ENCODE data around the gene WDR59. TPM values are rescaled to one million over a fixed set of nuclear protein-coding genes. Genes with fewer than 3 reads are reported as not detected.

WDR59 gene
- total and polyA plus RNA-seq, 2 experiments from 2014 or later = 38.7 to 54.5 TPM

DNA sequence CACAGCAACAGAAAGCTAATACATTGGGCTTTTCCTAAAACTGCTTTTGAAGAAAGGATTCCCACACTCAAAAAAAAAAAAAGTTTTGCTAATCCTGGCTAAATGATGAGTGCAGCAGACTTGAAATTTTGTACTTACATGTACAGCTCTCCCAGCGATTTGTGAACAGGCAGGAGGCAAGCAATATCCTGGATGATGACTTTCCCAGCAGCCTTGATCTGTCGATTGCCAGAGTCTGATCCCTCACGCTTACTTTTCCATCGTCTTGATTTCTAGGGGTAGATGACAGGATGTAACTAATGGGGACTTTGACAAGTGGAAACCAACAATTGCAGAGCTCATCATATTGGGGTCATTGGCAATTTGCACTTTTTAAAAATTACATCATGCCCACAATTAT is 91.4 kb downstream of the WDR59 start:
- Histone ChIP-seq H3K9me2 (ENCODE audit: insufficient read depth) (no peaks in the 10 kb centered on the region), H3K79me2 (replicated peaks; ENCODE audit: insufficient read depth) (no peaks in the 10 kb centered on the region), H3K27ac (ENCODE audit: low read depth) (0 out of 2 replicates have a peak overlapping the region, but pooled peaks have one; percentile 6), H3K36me3 (ENCODE audit: insufficient read depth) (peaks cover 9% of the 10 kb centered on the region; the same call in 1 of the 2 replicates), H3K27me3 (ENCODE audit: insufficient read depth) (no peaks in the 10 kb centered on the region), H2AFZ (no peak overlapping the region), H3K4me3 (no peak overlapping the region), H3K4me2 (no peak overlapping the region), H4K20me1 (replicated peaks; ENCODE audit: insufficient read depth) (0 out of 2 replicates have a peak, but pooled peaks cover 3% of the 10 kb centered on the region), H3F3A (replicated peaks; ENCODE audit: low read depth) (no peaks in the 10 kb centered on the region), H3K4me1 (ENCODE audit: insufficient read depth) (peaks cover 1% of the 10 kb centered on the region; the same call in 1 of the 2 replicates)
- Mint-ChIP-seq H3K27me3 (ENCODE audit: insufficient read depth, low read depth, poor library complexity) (peaks cover 4% of the 10 kb centered on the region), H3K36me3 (ENCODE audit: low read depth) (peaks cover 42% of the 10 kb centered on the region), H3K4me3 (no peak overlapping the region), H3K4me1 (peaks cover 8% of the 10 kb centered on the region; the same call in 2 of the 3 replicates), H3K27ac (no peak overlapping the region), H3K9me3 (no peaks in the 10 kb centered on the region)
- DNase-seq (ENCODE audit: low spot score) (no peak), ATAC-seq (no peak)
- no peak for TF ChIP-seq ZNF331 (CRISPR knock-in tag; IDR thresholded peaks at IDR 0.05; ENCODE audit: low read depth)
- TF ChIP-seq ZNF462 (CRISPR knock-in tag; IDR thresholded peaks at IDR 0.05) = no peak
- no peak for TF ChIP-seq EZH2phosphoT487 (IDR thresholded peaks at IDR 0.05; ENCODE audit: unreplicated experiment)

GRCh38 chr16:74892574-74893461 is 92.1 kb downstream of the WDR59 start:
- DNase-seq (ENCODE audit: low spot score) = no peak
- H3F3A ChIP-seq (replicated peaks; ENCODE audit: low read depth) = no peaks in the 10 kb centered on the region
- Mint-ChIP-seq H3K4me1 (peaks cover 6% of the 10 kb centered on the region; the same call in 2 of the 3 replicates), H3K27ac (no peak overlapping the region), H3K27me3 (ENCODE audit: insufficient read depth, low read depth, poor library complexity) (peaks cover 5% of the 10 kb centered on the region), H3K9me3 (no peaks in the 10 kb centered on the region), H3K4me3 (no peak overlapping the region), H3K36me3 (ENCODE audit: low read depth) (peaks cover 46% of the 10 kb centered on the region)
- no peak overlapping the region for H2AFZ ChIP-seq
- no peak overlapping the region for H3K4me2 ChIP-seq
- H3K36me3 ChIP-seq (ENCODE audit: insufficient read depth) = peaks cover 9% of the 10 kb centered on the region; the same call in 1 of the 2 replicates
- H3K27ac ChIP-seq (ENCODE audit: low read depth) = 0 out of 2 replicates have a peak overlapping the region, but pooled peaks have one; percentile 6
- no peak for ATAC-seq
- H3K79me2 ChIP-seq (replicated peaks; ENCODE audit: insufficient read depth) = no peaks in the 10 kb centered on the region
- 0 out of 2 replicates have a peak, but pooled peaks cover 3% of the 10 kb centered on the region for H4K20me1 ChIP-seq (replicated peaks; ENCODE audit: insufficient read depth)
- TF ChIP-seq ETS1 (IDR thresholded peaks at IDR 0.05) (no peak), CREB1 (CRISPR knock-in tag; IDR thresholded peaks at IDR 0.05; ENCODE audit: low read depth) (no peak), NANOG (IDR thresholded peaks at IDR 0.05; ENCODE audit: borderline replicate concordance) (no peak), ZNF331 (CRISPR knock-in tag; IDR thresholded peaks at IDR 0.05; ENCODE audit: low read depth) (no peak), JUNB (IDR thresholded peaks at IDR 0.05; ENCODE audit: unreplicated experiment) (no peak)
- TF ChIP-seq, protein P1, sequence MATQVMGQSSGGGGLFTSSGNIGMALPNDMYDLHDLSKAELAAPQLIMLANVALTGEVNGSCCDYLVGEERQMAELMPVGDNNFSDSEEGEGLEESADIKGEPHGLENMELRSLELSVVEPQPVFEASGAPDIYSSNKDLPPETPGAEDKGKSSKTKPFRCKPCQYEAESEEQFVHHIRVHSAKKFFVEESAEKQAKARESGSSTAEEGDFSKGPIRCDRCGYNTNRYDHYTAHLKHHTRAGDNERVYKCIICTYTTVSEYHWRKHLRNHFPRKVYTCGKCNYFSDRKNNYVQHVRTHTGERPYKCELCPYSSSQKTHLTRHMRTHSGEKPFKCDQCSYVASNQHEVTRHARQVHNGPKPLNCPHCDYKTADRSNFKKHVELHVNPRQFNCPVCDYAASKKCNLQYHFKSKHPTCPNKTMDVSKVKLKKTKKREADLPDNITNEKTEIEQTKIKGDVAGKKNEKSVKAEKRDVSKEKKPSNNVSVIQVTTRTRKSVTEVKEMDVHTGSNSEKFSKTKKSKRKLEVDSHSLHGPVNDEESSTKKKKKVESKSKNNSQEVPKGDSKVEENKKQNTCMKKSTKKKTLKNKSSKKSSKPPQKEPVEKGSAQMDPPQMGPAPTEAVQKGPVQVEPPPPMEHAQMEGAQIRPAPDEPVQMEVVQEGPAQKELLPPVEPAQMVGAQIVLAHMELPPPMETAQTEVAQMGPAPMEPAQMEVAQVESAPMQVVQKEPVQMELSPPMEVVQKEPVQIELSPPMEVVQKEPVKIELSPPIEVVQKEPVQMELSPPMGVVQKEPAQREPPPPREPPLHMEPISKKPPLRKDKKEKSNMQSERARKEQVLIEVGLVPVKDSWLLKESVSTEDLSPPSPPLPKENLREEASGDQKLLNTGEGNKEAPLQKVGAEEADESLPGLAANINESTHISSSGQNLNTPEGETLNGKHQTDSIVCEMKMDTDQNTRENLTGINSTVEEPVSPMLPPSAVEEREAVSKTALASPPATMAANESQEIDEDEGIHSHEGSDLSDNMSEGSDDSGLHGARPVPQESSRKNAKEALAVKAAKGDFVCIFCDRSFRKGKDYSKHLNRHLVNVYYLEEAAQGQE (IDR thresholded peaks at IDR 0.05; ENCODE audit: unreplicated experiment) = no peak
- no peaks in the 10 kb centered on the region for H3K27me3 ChIP-seq (ENCODE audit: insufficient read depth)
- no peaks in the 10 kb centered on the region for H3K4me1 ChIP-seq (ENCODE audit: insufficient read depth)
- no peak overlapping the region for H3K4me3 ChIP-seq
- H3K9me2 ChIP-seq (ENCODE audit: insufficient read depth) = no peaks in the 10 kb centered on the region
